Astrocyte (in vitro differentiated cells and primary cell): ENCODE data around the gene KCNG3.

ENCODE experiments used
- CTCF ChIP-seq: IDR thresholded peaks from 2 replicates; pipeline ENCODE4 v1.5.1; 2011; ENCODE audit warnings: low read depth, mild to moderate bottlenecking, inconsistent platforms, low read length, moderate library complexity; ENCODE audit not compliant: insufficient read depth
- EZH2 ChIP-seq: IDR thresholded peaks from 2 replicates; pipeline ENCODE4 v1.6.1; 2012; ENCODE audit warnings: mild to moderate bottlenecking, low read length, inconsistent platforms; ENCODE audit not compliant: insufficient read depth

GRCh38 chr2:42429352-42429751 lies 64.4 kb downstream of the KCNG3 start:
- TF ChIP-seq CTCF (no peak), EZH2 (no peak)
